Naive thymus-derived CD4-positive, alpha-beta T cell (primary cell): Measurements from ENCODE around the gene USPL1. TPM values are rescaled to one million over a fixed set of nuclear protein-coding genes. Genes with fewer than 3 reads are reported as not detected.
"Not testable (repeated sequence)": the region's sequence is repeated elsewhere in the genome, so short reads cannot be mapped to it uniquely, and the experiment has no call there.

ENCODE experiments used
- ATAC-seq: fragments of 150-1000 bp; cut with Tn5 transposase; 2 replicates; pipeline ENCODE4 v1.10.0; 2021; ENCODE audit warnings: mild to moderate bottlenecking, moderate library complexity
- CTCF ChIA-PET: fragments of 350-600 bp; sonication (Branson Sonifier 250); formaldehyde crosslinking; loops from one replicate; lab custom pipeline; 2021; ENCODE audit warnings: antibody characterized with exemption; lab: Charles Lee
- POLR2A ChIA-PET: fragments of 350-600 bp; sonication (Branson Sonifier 250); formaldehyde crosslinking; loops from one replicate; lab custom pipeline; 2021; ENCODE audit warnings: antibody characterized with exemption, inconsistent platforms; lab: Charles Lee
- DNase-seq, 9 donors: peaks; one replicate each; pipeline versions ENCODE4 v3.0.0 to v3.0.0-alpha.2; 2020 to 2022; ENCODE audit warnings: mixed read lengths in 1 of 9
- H3K27ac ChIP-seq: one replicate; pipeline ENCODE4 v1.7.0; 2013; ENCODE audit warnings: mild to moderate bottlenecking, low read depth, low read length, moderate library complexity
- H3K27me3 ChIP-seq, 2 donors: one replicate each; pipeline ENCODE4 v1.7.0; 2013; ENCODE audit warnings: low read length in 2 of 2, mild to moderate bottlenecking in 2 of 2, moderate library complexity in 2 of 2; ENCODE audit not compliant: control insufficient read depth in 2 of 2, insufficient read depth in 2 of 2
- H3K36me3 ChIP-seq, 3 experiments: 1 replicate in 2 of 3; 2 replicates in 1 of 3; pipeline ENCODE4 v1.7.0; 2013; ENCODE audit warnings: low read length in 3 of 3, mild to moderate bottlenecking in 3 of 3, moderate library complexity in 1 of 3; ENCODE audit not compliant: insufficient read depth in 3 of 3, control insufficient read depth in 2 of 3
- H3K4me1 ChIP-seq, 2 donors: one replicate each; pipeline ENCODE4 v1.7.0; 2013; ENCODE audit warnings: low read length in 2 of 2, mild to moderate bottlenecking in 2 of 2, moderate library complexity in 1 of 2; ENCODE audit not compliant: control insufficient read depth in 2 of 2, insufficient read depth in 2 of 2
- H3K4me3 ChIP-seq: 2 replicates; pipeline ENCODE4 v1.7.0; 2013; ENCODE audit warnings: mild to moderate bottlenecking, low read length
- H3K9me3 ChIP-seq, 3 experiments: 1 replicate in 2 of 3; 2 replicates in 1 of 3; pipeline ENCODE4 v1.7.0; 2013; ENCODE audit warnings: low read length in 3 of 3; ENCODE audit not compliant: control insufficient read depth in 2 of 3
- H3K27ac Mint-ChIP-seq, 9 donors: one replicate each; pipeline ENCODE4 v1.8.0; 2020 to 2022; ENCODE audit warnings: mixed read lengths in 9 of 9, mild to moderate bottlenecking in 8 of 9, moderate library complexity in 5 of 9, inconsistent platforms in 2 of 9
- H3K27me3 Mint-ChIP-seq, 5 donors: one replicate each; pipeline ENCODE4 v1.8.0; 2021 to 2022; ENCODE audit warnings: mixed read lengths in 5 of 5, mild to moderate bottlenecking in 1 of 5
- H3K36me3 Mint-ChIP-seq, 5 donors: one replicate each; pipeline ENCODE4 v1.8.0; 2020 to 2022; ENCODE audit warnings: mixed read lengths in 5 of 5, mild to moderate bottlenecking in 3 of 5, inconsistent platforms in 1 of 5
- H3K4me1 Mint-ChIP-seq, 7 donors: one replicate each; pipeline ENCODE4 v1.8.0; 2020 to 2022; ENCODE audit warnings: mixed read lengths in 7 of 7, mild to moderate bottlenecking in 3 of 7, inconsistent platforms in 1 of 7
- H3K4me3 Mint-ChIP-seq, 10 donors: one replicate each; pipeline ENCODE4 v1.8.0; 2020 to 2022; ENCODE audit warnings: mild to moderate bottlenecking in 10 of 10, mixed read lengths in 10 of 10, moderate library complexity in 6 of 10, inconsistent platforms in 2 of 10
- H3K9me3 Mint-ChIP-seq, 11 donors: one replicate each; pipeline ENCODE4 v1.8.0; 2020 to 2022; ENCODE audit warnings: mixed read lengths in 11 of 11, mild to moderate bottlenecking in 4 of 11, inconsistent platforms in 1 of 11, moderate library complexity in 1 of 11
- intact Hi-C, 2 donors: fragments of 100-400 bp; cut with micrococcal nuclease; formaldehyde crosslinking; loops; one replicate each; pipeline ENCODE4 v1.15.1; 2023
- polyA plus RNA-seq, 2 donors: library from polyadenylated mRNA; unstranded; fragments of 300-500 nt; fragmentation: Illumina TruSeq; gene quantifications; one replicate each; pipeline ENCODE4 v1.2.3, GENCODE V29; 2021
- total RNA-seq, 6 experiments: library from RNA in 5 of 6; stranded (reverse) in 5 of 6; gene quantifications; 1 replicate in 5 of 6; 2 replicates in 1 of 6; pipeline ENCODE4 v1.2.3 and lab custom pipeline; 2021 to 2026

USPL1 gene
- total and polyA plus RNA-seq, 7 experiments from 2014 or later: 17.4 to 34.7 (median 26.6) TPM

GRCh38 chr13:30651648-30652047, 33.9 kb downstream of the USPL1 start:
- Mint-ChIP-seq H3K36me3 (peaks cover 29 to 62% (median 42%) of the 10 kb centered on the region in 5 donors), H3K4me1 (peaks cover 10 to 59% (median 45%) of the 10 kb centered on the region in 7 donors), H3K27ac (peak overlapping the region in 5 of 9 donors; percentile 0 to 60 (median 33))
- H3K27me3 Mint-ChIP-seq, H3K27ac ChIP-seq, H3K4me1 ChIP-seq, H3K9me3 ChIP-seq, H3K27me3 ChIP-seq, H3K9me3 Mint-ChIP-seq, intact Hi-C loops, DNase-seq, CTCF ChIA-PET, ATAC-seq, POLR2A ChIA-PET, H3K4me3 Mint-ChIP-seq, H3K4me3 ChIP-seq: not testable (repeated sequence)
- H3K36me3 ChIP-seq: peaks cover 8 to 65% (median 24%) of the 10 kb centered on the region in 3 experiments

GRCh38 chr13:30652746-30653386, 35.1 kb downstream of the USPL1 start:
- H3K9me3 ChIP-seq: no peaks in the 10 kb centered on the region
- Mint-ChIP-seq H3K9me3 (peaks cover 0 to 1% (median 0%) of the 10 kb centered on the region in 11 donors), H3K27ac (peak overlapping the region in 5 of 9 donors; percentile 12 to 74 (median 25)), H3K36me3 (peaks cover 33 to 64% (median 47%) of the 10 kb centered on the region in 5 donors), H3K4me3 (no peak overlapping the region), H3K27me3 (no peaks in the 10 kb centered on the region), H3K4me1 (peaks cover 10 to 51% (median 45%) of the 10 kb centered on the region in 7 donors)
- DNase-seq (no peak), ATAC-seq (no peak)
- intact Hi-C loops: no loop called here
- ChIA-PET POLR2A (interaction anchor here (0.5 kb wide), 1 partner anchor 38 kb away, joined by 3 read pairs; no protein-coding TSS in a partner anchor), CTCF (no interaction called here)
- no peak overlapping the region for H3K4me3 ChIP-seq
- H3K27me3 ChIP-seq: no peaks in the 10 kb centered on the region
- H3K36me3 ChIP-seq: peaks cover 12 to 64% (median 20%) of the 10 kb centered on the region in 3 experiments
- peaks cover 0 to 8% of the 10 kb centered on the region in 2 donors for H3K4me1 ChIP-seq
- H3K27ac ChIP-seq: no peak overlapping the region

- peaks cover 7 to 64% (median 11%) of the 10 kb centered on the region in 3 experiments for H3K36me3 ChIP-seq
- H3K4me1 Mint-ChIP-seq: peaks cover 7 to 44% (median 37%) of the 10 kb centered on the region in 7 donors
- H3K9me3 Mint-ChIP-seq: peaks cover 0 to 1% (median 0%) of the 10 kb centered on the region in 11 donors
- peak; percentile 76 for ATAC-seq
- H3K27me3 Mint-ChIP-seq: no peaks in the 10 kb centered on the region
- CTCF ChIA-PET: interaction anchor here (0.6 kb wide), 1 partner anchor 13 kb away, joined by 4 read pairs; no protein-coding TSS in a partner anchor
- H3K27me3 ChIP-seq: no peaks in the 10 kb centered on the region
- POLR2A ChIA-PET: interaction anchor here (0.8 kb wide), 1 partner anchor 209 kb away, joined by 3 read pairs; no protein-coding TSS in a partner anchor
- no peaks in the 10 kb centered on the region for H3K9me3 ChIP-seq
- H3K4me3 ChIP-seq: no peak overlapping the region
- peaks cover 0 to 8% of the 10 kb centered on the region in 2 donors for H3K4me1 ChIP-seq
- intact Hi-C loops: loop anchor here in 1 of 2 donors (1.0 kb wide), 3 partner anchors 20 to 86 kb away; partner anchors contain the start of gene USPL1
- no peak overlapping the region for H3K27ac ChIP-seq
- H3K27ac Mint-ChIP-seq: peak overlapping the region in 8 of 9 donors; percentile 17 to 93 (median 57)
- DNase-seq: no peak
- H3K36me3 Mint-ChIP-seq: peaks cover 32 to 65% (median 43%) of the 10 kb centered on the region in 5 donors
- H3K4me3 Mint-ChIP-seq: peak overlapping the region in 2 of 10 donors; percentile 6 to 82
Observed at GRCh38 chr13:30654430-30654829, 36.7 kb downstream of the USPL1 start.

- no peak for DNase-seq
- Histone ChIP-seq H3K27ac (no peak overlapping the region), H3K4me1 (peaks cover 0 to 8% of the 10 kb centered on the region in 2 donors), H3K9me3 (no peaks in the 10 kb centered on the region), H3K27me3 (no peaks in the 10 kb centered on the region), H3K4me3 (no peak overlapping the region), H3K36me3 (peaks cover 7 to 51% (median 9%) of the 10 kb centered on the region in 3 experiments)
- ChIA-PET CTCF (no interaction called here), POLR2A (no interaction called here)
- Mint-ChIP-seq H3K27ac (peak overlapping the region in 2 of 9 donors; percentile 1 to 24), H3K27me3 (no peaks in the 10 kb centered on the region), H3K36me3 (peaks cover 32 to 58% (median 37%) of the 10 kb centered on the region in 5 donors), H3K4me3 (no peak overlapping the region), H3K4me1 (peaks cover 11 to 38% (median 31%) of the 10 kb centered on the region in 7 donors), H3K9me3 (peaks cover 0 to 1% (median 0%) of the 10 kb centered on the region in 11 donors)
- intact Hi-C loops: no loop called here
- no peak for ATAC-seq
Observed at GRCh38 chr13:30656178-30656577, 38.5 kb downstream of the USPL1 start.

GRCh38 chr13:30659980-30660379, 42.3 kb downstream of the USPL1 start:
- Mint-ChIP-seq H3K4me1 (peaks cover 0 to 15% (median 3%) of the 10 kb centered on the region in 7 donors), H3K36me3 (peaks cover 24 to 36% (median 25%) of the 10 kb centered on the region in 5 donors), H3K27me3 (no peaks in the 10 kb centered on the region), H3K27ac (peak overlapping the region in 3 of 9 donors; percentile 36 to 62 (median 38)), H3K9me3 (no peaks in the 10 kb centered on the region), H3K4me3 (no peak overlapping the region)
- Histone ChIP-seq H3K27me3 (no peaks in the 10 kb centered on the region), H3K27ac (no peak overlapping the region), H3K4me1 (no peaks in the 10 kb centered on the region), H3K36me3 (peaks cover 7 to 27% (median 9%) of the 10 kb centered on the region in 3 experiments), H3K4me3 (no peak overlapping the region), H3K9me3 (no peaks in the 10 kb centered on the region)
- intact Hi-C loops: no loop called here
- ATAC-seq (no peak), DNase-seq (no peak)
- ChIA-PET CTCF (no interaction called here), POLR2A (interaction anchor here (0.5 kb wide), 1 partner anchor 200 kb away, joined by 3 read pairs; no protein-coding TSS in a partner anchor)

GRCh38 chr13:30660796-30661195, 43.1 kb downstream of the USPL1 start:
- POLR2A ChIA-PET: no interaction called here
- intact Hi-C loops: no loop called here
- H3K4me1 ChIP-seq: peaks cover 0 to 1% of the 10 kb centered on the region in 2 donors
- H3K36me3 ChIP-seq: peaks cover 4 to 22% (median 9%) of the 10 kb centered on the region in 3 experiments
- DNase-seq: no peak
- CTCF ChIA-PET: no interaction called here
- no peak overlapping the region for H3K4me3 Mint-ChIP-seq
- H3K27me3 ChIP-seq: no peaks in the 10 kb centered on the region
- H3K9me3 Mint-ChIP-seq: no peaks in the 10 kb centered on the region
- H3K27ac Mint-ChIP-seq: no peak overlapping the region
- no peak overlapping the region for H3K4me3 ChIP-seq
- peaks cover 0 to 12% (median 0%) of the 10 kb centered on the region in 7 donors for H3K4me1 Mint-ChIP-seq
- no peaks in the 10 kb centered on the region for H3K9me3 ChIP-seq
- no peak overlapping the region for H3K27ac ChIP-seq
- ATAC-seq: no peak
- H3K36me3 Mint-ChIP-seq: peaks cover 20 to 31% (median 22%) of the 10 kb centered on the region in 5 donors
- no peaks in the 10 kb centered on the region for H3K27me3 Mint-ChIP-seq
